H1 (cell line): ENCODE data around the gene DISC1.

Experiments
- CREB1 ChIP-seq: IDR thresholded peaks from 2 replicates; pipeline ENCODE4 v1.6.1; 2012; ENCODE audit warnings: inconsistent platforms
- EP300 ChIP-seq, 2 experiments: IDR thresholded peaks; 1 replicate in 1 of 2; 2 replicates in 1 of 2; pipeline ENCODE4 v1.6.1; 2011 to 2012; ENCODE audit warnings: low read depth in 2 of 2, low read length in 2 of 2, mild to moderate bottlenecking in 2 of 2, borderline replicate concordance in 1 of 2, inconsistent platforms in 1 of 2, moderate library complexity in 1 of 2
- HDAC6 ChIP-seq: IDR thresholded peaks from one replicate; pipeline ENCODE4 v1.7.1; 2012; ENCODE audit warnings: low read depth, mild to moderate bottlenecking, inconsistent platforms, low read length, moderate library complexity
- POLR2A ChIP-seq, 2 experiments: IDR thresholded peaks; 1 replicate in 1 of 2; 2 replicates in 1 of 2; pipeline ENCODE4 v1.6.1; 2011; ENCODE audit warnings: low read depth in 2 of 2, low read length in 2 of 2, mild to moderate bottlenecking in 2 of 2; ENCODE audit errors: control extremely low read depth in 1 of 2
- TF ChIP-seq, protein P1 (sequence below), 3 experiments: IDR thresholded peaks; 1 replicate in 2 of 3; 2 replicates in 1 of 3; pipeline versions ENCODE4 v1.5.1 to v1.6.1; 2011; ENCODE audit warnings: low read length in 3 of 3, mild to moderate bottlenecking in 3 of 3, inconsistent platforms in 2 of 3, low read depth in 1 of 3, moderate library complexity in 1 of 3; ENCODE audit not compliant: insufficient read depth in 1 of 3; ENCODE audit errors: control extremely low read depth in 1 of 3
- TF ChIP-seq, protein P2 (sequence below): IDR thresholded peaks from 2 replicates; pipeline ENCODE4 v1.6.1; 2012; ENCODE audit warnings: inconsistent platforms

DNA sequence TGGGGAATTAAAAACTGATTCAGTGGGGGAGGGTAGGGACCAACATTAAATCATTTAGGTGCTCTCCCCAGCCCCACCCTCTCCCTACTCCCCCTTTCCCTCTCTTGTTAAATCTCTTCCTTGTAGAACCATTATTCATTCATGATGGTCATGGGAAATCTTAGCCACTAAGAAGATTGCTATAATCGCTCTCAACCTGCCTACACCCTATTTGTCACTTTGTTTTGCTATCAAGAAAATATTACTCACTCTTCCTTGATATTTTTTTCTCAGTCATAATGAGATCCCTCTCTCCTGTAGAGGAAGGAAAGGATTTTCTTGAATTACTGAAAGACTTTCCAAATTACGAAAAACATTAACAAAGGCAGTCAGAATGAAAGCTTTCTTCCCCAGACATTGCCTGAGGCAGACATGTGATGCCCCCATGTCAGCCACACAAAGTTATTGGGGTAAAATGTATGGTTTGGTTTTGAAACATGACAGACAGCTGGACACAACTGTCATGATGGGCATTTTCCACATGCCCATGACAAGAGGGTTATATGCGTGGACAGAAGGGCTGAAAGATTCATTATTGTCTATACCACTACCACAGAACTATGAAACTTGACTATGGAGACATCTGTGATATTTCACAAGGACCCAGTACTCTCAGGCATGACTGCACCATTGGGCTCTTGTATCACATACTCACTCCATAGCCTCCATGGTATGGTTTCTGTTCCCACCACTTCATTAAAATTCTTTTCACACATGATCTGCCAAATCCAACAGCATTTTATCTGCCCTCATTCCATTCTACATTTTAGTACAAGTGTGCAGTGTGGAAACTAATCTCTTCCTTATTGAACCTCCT is 420.1 kb downstream of the DISC1 start:
- TF ChIP-seq EP300 (IDR thresholded peaks at IDR 0.05; ENCODE audit: borderline replicate concordance in 1 of 2, low read depth in 2 of 2, low read length in 2 of 2) = no peak
- TF ChIP-seq, protein P1, sequence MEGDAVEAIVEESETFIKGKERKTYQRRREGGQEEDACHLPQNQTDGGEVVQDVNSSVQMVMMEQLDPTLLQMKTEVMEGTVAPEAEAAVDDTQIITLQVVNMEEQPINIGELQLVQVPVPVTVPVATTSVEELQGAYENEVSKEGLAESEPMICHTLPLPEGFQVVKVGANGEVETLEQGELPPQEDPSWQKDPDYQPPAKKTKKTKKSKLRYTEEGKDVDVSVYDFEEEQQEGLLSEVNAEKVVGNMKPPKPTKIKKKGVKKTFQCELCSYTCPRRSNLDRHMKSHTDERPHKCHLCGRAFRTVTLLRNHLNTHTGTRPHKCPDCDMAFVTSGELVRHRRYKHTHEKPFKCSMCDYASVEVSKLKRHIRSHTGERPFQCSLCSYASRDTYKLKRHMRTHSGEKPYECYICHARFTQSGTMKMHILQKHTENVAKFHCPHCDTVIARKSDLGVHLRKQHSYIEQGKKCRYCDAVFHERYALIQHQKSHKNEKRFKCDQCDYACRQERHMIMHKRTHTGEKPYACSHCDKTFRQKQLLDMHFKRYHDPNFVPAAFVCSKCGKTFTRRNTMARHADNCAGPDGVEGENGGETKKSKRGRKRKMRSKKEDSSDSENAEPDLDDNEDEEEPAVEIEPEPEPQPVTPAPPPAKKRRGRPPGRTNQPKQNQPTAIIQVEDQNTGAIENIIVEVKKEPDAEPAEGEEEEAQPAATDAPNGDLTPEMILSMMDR (IDR thresholded peaks at IDR 0.05; ENCODE audit: control extremely low read depth in 1 of 3, insufficient read depth in 1 of 3, low read depth in 1 of 3, low read length in 3 of 3) = no peak
- TF ChIP-seq, protein P2, sequence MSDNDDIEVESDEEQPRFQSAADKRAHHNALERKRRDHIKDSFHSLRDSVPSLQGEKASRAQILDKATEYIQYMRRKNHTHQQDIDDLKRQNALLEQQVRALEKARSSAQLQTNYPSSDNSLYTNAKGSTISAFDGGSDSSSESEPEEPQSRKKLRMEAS = no peak
- no peak for TF ChIP-seq POLR2A (IDR thresholded peaks at IDR 0.05; ENCODE audit: control extremely low read depth in 1 of 2, low read depth in 2 of 2, low read length in 2 of 2)
- no peak for TF ChIP-seq CREB1
- TF ChIP-seq HDAC6 = no peak
